ENCODE measurements around the gene RAD17.

RAD17 gene

DNA sequence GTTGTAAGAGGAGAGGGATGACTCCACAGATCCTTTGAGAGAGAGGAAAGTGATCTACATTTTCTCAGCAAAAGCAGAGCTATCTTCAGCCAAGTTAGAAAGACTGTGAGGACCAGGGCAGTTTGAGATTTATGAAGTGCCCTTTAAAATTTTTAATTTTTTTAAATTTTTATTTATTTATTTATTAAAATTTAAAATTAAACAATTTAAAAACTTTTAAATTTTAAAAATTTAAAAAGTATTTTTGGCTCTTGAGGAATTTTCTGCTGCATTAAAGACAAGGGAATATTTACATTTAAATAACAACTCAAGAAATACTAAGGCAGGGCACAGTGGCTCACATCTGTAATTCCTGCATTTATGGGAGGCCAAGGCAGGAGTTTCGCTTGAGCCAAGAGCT, 92.6 kb downstream of the RAD17 start:
- CTCF ChIA-PET, result interaction anchor here (0.9 kb wide), 1 partner anchor 35 kb away, joined by 3 read pairs; no protein-coding TSS in a partner anchor
- POLR2A ChIA-PET, result no interaction called here
- TF ChIP-seq, protein P1, sequence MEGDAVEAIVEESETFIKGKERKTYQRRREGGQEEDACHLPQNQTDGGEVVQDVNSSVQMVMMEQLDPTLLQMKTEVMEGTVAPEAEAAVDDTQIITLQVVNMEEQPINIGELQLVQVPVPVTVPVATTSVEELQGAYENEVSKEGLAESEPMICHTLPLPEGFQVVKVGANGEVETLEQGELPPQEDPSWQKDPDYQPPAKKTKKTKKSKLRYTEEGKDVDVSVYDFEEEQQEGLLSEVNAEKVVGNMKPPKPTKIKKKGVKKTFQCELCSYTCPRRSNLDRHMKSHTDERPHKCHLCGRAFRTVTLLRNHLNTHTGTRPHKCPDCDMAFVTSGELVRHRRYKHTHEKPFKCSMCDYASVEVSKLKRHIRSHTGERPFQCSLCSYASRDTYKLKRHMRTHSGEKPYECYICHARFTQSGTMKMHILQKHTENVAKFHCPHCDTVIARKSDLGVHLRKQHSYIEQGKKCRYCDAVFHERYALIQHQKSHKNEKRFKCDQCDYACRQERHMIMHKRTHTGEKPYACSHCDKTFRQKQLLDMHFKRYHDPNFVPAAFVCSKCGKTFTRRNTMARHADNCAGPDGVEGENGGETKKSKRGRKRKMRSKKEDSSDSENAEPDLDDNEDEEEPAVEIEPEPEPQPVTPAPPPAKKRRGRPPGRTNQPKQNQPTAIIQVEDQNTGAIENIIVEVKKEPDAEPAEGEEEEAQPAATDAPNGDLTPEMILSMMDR (IDR thresholded peaks at IDR 0.05; ENCODE audit: insufficient read depth, low read length, missing control alignments), result no peak

More for the DNA sequence above, 92.6 kb downstream of the RAD17 start:
- no peak for DNase-seq (ENCODE audit: low read depth, low spot score)
- no peak overlapping the region for H3K4me3 ChIP-seq (ENCODE audit: low read depth, low read length)
